ENCODE data around the gene SUSD5. TPM values are rescaled to one million over a fixed set of nuclear protein-coding genes. Genes with fewer than 3 reads are reported as not detected.

The SUSD5 gene
- total and polyA plus RNA-seq, 2 of the 13 experiments (the other 11 are each of a cell fraction or from before 2014, with no cell fraction given): not detected

DNA sequence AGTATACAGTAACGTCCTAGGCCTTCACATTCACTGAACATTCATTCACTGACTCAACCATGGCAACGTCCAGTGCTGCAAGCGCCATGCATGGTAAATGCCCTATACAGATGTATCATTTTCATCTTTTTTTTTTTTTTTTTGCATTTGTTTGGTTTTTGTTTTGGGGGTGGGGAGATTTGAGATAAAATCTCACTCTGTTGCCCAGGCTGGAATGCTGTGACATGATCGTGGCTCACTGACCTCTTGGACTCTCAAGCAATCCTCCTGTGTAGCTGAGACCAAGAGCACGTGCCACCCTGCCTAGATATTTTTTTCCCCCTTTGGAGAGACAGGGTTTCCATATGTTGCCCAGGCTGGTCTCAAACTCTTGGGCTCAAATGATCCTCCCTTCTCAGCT lies 37.4 kb downstream of the SUSD5 start (continued):
- TF ChIP-seq, protein P1, sequence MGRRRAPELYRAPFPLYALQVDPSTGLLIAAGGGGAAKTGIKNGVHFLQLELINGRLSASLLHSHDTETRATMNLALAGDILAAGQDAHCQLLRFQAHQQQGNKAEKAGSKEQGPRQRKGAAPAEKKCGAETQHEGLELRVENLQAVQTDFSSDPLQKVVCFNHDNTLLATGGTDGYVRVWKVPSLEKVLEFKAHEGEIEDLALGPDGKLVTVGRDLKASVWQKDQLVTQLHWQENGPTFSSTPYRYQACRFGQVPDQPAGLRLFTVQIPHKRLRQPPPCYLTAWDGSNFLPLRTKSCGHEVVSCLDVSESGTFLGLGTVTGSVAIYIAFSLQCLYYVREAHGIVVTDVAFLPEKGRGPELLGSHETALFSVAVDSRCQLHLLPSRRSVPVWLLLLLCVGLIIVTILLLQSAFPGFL (CRISPR knock-in tag; IDR thresholded peaks at IDR 0.05): no peak
- TF ChIP-seq, protein P2, sequence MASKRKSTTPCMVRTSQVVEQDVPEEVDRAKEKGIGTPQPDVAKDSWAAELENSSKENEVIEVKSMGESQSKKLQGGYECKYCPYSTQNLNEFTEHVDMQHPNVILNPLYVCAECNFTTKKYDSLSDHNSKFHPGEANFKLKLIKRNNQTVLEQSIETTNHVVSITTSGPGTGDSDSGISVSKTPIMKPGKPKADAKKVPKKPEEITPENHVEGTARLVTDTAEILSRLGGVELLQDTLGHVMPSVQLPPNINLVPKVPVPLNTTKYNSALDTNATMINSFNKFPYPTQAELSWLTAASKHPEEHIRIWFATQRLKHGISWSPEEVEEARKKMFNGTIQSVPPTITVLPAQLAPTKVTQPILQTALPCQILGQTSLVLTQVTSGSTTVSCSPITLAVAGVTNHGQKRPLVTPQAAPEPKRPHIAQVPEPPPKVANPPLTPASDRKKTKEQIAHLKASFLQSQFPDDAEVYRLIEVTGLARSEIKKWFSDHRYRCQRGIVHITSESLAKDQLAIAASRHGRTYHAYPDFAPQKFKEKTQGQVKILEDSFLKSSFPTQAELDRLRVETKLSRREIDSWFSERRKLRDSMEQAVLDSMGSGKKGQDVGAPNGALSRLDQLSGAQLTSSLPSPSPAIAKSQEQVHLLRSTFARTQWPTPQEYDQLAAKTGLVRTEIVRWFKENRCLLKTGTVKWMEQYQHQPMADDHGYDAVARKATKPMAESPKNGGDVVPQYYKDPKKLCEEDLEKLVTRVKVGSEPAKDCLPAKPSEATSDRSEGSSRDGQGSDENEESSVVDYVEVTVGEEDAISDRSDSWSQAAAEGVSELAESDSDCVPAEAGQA (IDR thresholded peaks at IDR 0.05; ENCODE audit: low read depth): no peak
- TF ChIP-seq, protein P2 (CRISPR knock-in tag; IDR thresholded peaks at IDR 0.05; ENCODE audit: borderline replicate concordance): no peak
- TF ChIP-seq ZNF616 (CRISPR knock-in tag; IDR thresholded peaks at IDR 0.05; ENCODE audit: low read depth) (no peak), THAP11 (CRISPR knock-in tag; IDR thresholded peaks at IDR 0.05) (no peak), HMG20A (CRISPR knock-in tag; IDR thresholded peaks at IDR 0.05; ENCODE audit: borderline replicate concordance) (peak; percentile 48; the same call in 1 of the 2 replicates), RAD21 (CRISPR knock-in tag; IDR thresholded peaks at IDR 0.05) (0 out of 2 replicates have a peak, but pooled peaks have one; percentile 23), NPAS2 (CRISPR knock-in tag; IDR thresholded peaks at IDR 0.05; ENCODE audit: borderline replicate concordance) (no peak), TGIF2 (CRISPR knock-in tag; IDR thresholded peaks at IDR 0.05) (no peak), SMAD1 (CRISPR knock-in tag; IDR thresholded peaks at IDR 0.05; ENCODE audit: borderline replicate concordance, low read depth) (no peak), ZFP37 (CRISPR knock-in tag; IDR thresholded peaks at IDR 0.05; ENCODE audit: borderline replicate concordance) (no peak), BHLHE40 (IDR thresholded peaks at IDR 0.05; ENCODE audit: low read length) (peak; percentile 96), ZNF331 (CRISPR knock-in tag; IDR thresholded peaks at IDR 0.05) (peak; percentile 55; the same call in 1 of the 2 replicates), MIXL1 (CRISPR knock-in tag; IDR thresholded peaks at IDR 0.05) (peak; percentile 47; the same call in 1 of the 2 replicates)
- TF ChIP-seq, protein P3, sequence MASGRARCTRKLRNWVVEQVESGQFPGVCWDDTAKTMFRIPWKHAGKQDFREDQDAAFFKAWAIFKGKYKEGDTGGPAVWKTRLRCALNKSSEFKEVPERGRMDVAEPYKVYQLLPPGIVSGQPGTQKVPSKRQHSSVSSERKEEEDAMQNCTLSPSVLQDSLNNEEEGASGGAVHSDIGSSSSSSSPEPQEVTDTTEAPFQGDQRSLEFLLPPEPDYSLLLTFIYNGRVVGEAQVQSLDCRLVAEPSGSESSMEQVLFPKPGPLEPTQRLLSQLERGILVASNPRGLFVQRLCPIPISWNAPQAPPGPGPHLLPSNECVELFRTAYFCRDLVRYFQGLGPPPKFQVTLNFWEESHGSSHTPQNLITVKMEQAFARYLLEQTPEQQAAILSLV (CRISPR knock-in tag; IDR thresholded peaks at IDR 0.05; ENCODE audit: borderline replicate concordance): no peak
- TF ChIP-seq, protein P4, sequence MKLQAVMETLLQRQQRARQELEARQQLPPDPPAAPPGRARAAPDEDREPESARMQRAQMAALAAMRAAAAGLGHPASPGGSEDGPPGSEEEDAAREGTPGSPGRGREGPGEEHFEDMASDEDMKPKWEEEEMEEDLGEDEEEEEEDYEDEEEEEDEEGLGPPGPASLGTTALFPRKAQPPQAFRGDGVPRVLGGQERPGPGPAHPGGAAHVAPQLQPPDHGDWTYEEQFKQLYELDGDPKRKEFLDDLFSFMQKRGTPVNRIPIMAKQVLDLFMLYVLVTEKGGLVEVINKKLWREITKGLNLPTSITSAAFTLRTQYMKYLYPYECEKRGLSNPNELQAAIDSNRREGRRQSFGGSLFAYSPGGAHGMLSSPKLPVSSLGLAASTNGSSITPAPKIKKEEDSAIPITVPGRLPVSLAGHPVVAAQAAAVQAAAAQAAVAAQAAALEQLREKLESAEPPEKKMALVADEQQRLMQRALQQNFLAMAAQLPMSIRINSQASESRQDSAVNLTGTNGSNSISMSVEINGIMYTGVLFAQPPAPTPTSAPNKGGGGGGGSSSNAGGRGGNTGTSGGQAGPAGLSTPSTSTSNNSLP (IDR thresholded peaks at IDR 0.05; ENCODE audit: low read depth, low read length): peak; percentile 91
- TF ChIP-seq, protein P5, sequence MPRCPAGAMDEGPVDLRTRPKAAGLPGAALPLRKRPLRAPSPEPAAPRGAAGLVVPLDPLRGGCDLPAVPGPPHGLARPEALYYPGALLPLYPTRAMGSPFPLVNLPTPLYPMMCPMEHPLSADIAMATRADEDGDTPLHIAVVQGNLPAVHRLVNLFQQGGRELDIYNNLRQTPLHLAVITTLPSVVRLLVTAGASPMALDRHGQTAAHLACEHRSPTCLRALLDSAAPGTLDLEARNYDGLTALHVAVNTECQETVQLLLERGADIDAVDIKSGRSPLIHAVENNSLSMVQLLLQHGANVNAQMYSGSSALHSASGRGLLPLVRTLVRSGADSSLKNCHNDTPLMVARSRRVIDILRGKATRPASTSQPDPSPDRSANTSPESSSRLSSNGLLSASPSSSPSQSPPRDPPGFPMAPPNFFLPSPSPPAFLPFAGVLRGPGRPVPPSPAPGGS (CRISPR knock-in tag; IDR thresholded peaks at IDR 0.05): no peak
- TF ChIP-seq, protein P6, sequence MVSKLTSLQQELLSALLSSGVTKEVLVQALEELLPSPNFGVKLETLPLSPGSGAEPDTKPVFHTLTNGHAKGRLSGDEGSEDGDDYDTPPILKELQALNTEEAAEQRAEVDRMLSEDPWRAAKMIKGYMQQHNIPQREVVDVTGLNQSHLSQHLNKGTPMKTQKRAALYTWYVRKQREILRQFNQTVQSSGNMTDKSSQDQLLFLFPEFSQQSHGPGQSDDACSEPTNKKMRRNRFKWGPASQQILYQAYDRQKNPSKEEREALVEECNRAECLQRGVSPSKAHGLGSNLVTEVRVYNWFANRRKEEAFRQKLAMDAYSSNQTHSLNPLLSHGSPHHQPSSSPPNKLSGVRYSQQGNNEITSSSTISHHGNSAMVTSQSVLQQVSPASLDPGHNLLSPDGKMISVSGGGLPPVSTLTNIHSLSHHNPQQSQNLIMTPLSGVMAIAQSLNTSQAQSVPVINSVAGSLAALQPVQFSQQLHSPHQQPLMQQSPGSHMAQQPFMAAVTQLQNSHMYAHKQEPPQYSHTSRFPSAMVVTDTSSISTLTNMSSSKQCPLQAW (CRISPR knock-in tag; IDR thresholded peaks at IDR 0.05): no peak
